H1 (cell line): ENCODE measurements around the gene TMPRSS11F. TPM values are rescaled to one million over a fixed set of nuclear protein-coding genes. Genes with fewer than 3 reads are reported as not detected.

Experiments
- CTCF ChIA-PET: fragments of 300-600 bp; sonication (Branson Sonifier 250); formaldehyde crosslinking; loops from one replicate; lab custom pipeline; 2021; ENCODE audit not compliant: partially characterized antibody; lab: Charles Lee
- POLR2A ChIA-PET: fragments of 300-600 bp; sonication (Branson Sonifier 250); formaldehyde crosslinking; loops from one replicate; lab custom pipeline; 2021; ENCODE audit warnings: inconsistent platforms; ENCODE audit not compliant: partially characterized antibody; lab: Charles Lee
- DNase-seq, 2 experiments: peaks; one replicate each; pipeline versions ENCODE4 v3.0.0 to v3.0.0-alpha.2; 2010 to 2022; ENCODE audit warnings: low spot score in 2 of 2, low read depth in 1 of 2, mixed read lengths in 1 of 2
- FAIRE-seq: peaks from 2 replicates; lab custom pipeline; 2011; peaks lifted over from hg19 to GRCh38; lab: Jason Lieb, UNC
- H2AFZ ChIP-seq: 2 replicates; pipeline ENCODE4 v1.8.1; 2012; ENCODE audit warnings: low read length, inconsistent platforms
- H2AK5ac ChIP-seq: 2 replicates; pipeline ENCODE4 v1.6.1; 2013; ENCODE audit warnings: low read depth, low read length
- H2BK120ac ChIP-seq: replicated peaks from 2 replicates; pipeline ENCODE3; 2013; ENCODE audit warnings: low read depth, low read length, inconsistent platforms
- H2BK12ac ChIP-seq: 2 replicates; pipeline ENCODE4 v1.6.1; 2013; ENCODE audit warnings: low read depth, low read length
- H2BK15ac ChIP-seq: 2 replicates; pipeline ENCODE4 v1.6.1; 2013; ENCODE audit warnings: low read length
- H2BK20ac ChIP-seq: 2 replicates; pipeline ENCODE4 v1.6.1; 2013; ENCODE audit warnings: low read length
- H2BK5ac ChIP-seq: 2 replicates; pipeline ENCODE4 v1.6.1; 2013; ENCODE audit warnings: low read depth, low read length
- H3K14ac ChIP-seq: 2 replicates; pipeline ENCODE4 v1.6.1; 2013; ENCODE audit warnings: inconsistent platforms; ENCODE audit not compliant: insufficient read length
- H3K18ac ChIP-seq: 2 replicates; pipeline ENCODE4 v1.6.1; 2013; ENCODE audit warnings: low read length; ENCODE audit errors: extremely low read depth
- H3K23ac ChIP-seq: 2 replicates; pipeline ENCODE4 v1.6.1; 2013; ENCODE audit warnings: inconsistent platforms; ENCODE audit not compliant: insufficient read length
- H3K23me2 ChIP-seq: 2 replicates; pipeline ENCODE4 v1.6.1; 2013; ENCODE audit warnings: low read depth, low read length
- H3K27ac ChIP-seq: 2 replicates; pipeline ENCODE4 v1.6.1; 2011; ENCODE audit warnings: low read depth, low read length, inconsistent platforms
- H3K27me3 ChIP-seq, 4 experiments: replicated peaks in 1 of 4; 1 replicate in 1 of 4; 2 replicates in 3 of 4; pipeline versions ENCODE4 v1.6.1 to v1.8.1; 2011 to 2013; ENCODE audit warnings: low read length in 3 of 4, mild to moderate bottlenecking in 3 of 4, inconsistent platforms in 2 of 4, mixed read lengths in 2 of 4, moderate library complexity in 1 of 4; ENCODE audit not compliant: control insufficient read depth in 3 of 4, insufficient read depth in 3 of 4; ENCODE audit errors: extremely low read depth in 1 of 4
- H3K36me3 ChIP-seq, 4 experiments: 2 replicates each; pipeline versions ENCODE4 v1.6.1 to v1.8.1; 2011 to 2013; ENCODE audit warnings: mild to moderate bottlenecking in 4 of 4, low read length in 3 of 4, moderate library complexity in 2 of 4, control low read depth in 1 of 4, inconsistent platforms in 1 of 4; ENCODE audit not compliant: insufficient read depth in 4 of 4, control insufficient read depth in 2 of 4
- H3K4ac ChIP-seq: replicated peaks from 2 replicates; pipeline ENCODE3; 2013; ENCODE audit warnings: low read length, low read depth, mixed read lengths, inconsistent platforms; ENCODE audit not compliant: insufficient read length
- H3K4me1 ChIP-seq, 4 experiments: replicated peaks in 1 of 4; 1 replicate in 1 of 4; 2 replicates in 3 of 4; pipeline versions ENCODE4 v1.6.1 to v1.8.1; 2011 to 2013; ENCODE audit warnings: low read length in 3 of 4, inconsistent platforms in 2 of 4, mixed read lengths in 1 of 4; ENCODE audit not compliant: insufficient read depth in 4 of 4, control insufficient read depth in 3 of 4
- H3K4me2 ChIP-seq, 2 experiments: 2 replicates each; pipeline versions ENCODE4 v1.6.1 to v1.8.1; 2011 to 2013; ENCODE audit warnings: low read depth in 2 of 2, low read length in 2 of 2, control low read depth in 1 of 2, inconsistent platforms in 1 of 2, mild to moderate bottlenecking in 1 of 2; ENCODE audit not compliant: insufficient read depth in 1 of 2
- H3K4me3 ChIP-seq, 4 experiments: fragments of 200-600, 300-600 bp in 1 of 4; sonication (generic), shearing (Covaris generic), sonication (Bioruptor Twin) in 1 of 4; 2 replicates each; pipeline versions ENCODE4 v1.5.1 to v1.8.1; 2011 to 2016; ENCODE audit warnings: low read length in 4 of 4, low read depth in 3 of 4, control low read depth in 2 of 4, inconsistent platforms in 2 of 4, mild to moderate bottlenecking in 2 of 4, mixed read lengths in 1 of 4, moderate library complexity in 1 of 4; ENCODE audit not compliant: insufficient read depth in 2 of 4; ENCODE audit errors: extremely low read depth in 1 of 4
- H3K56ac ChIP-seq: replicated peaks from 2 replicates; pipeline ENCODE3; 2013; ENCODE audit warnings: low read depth, mild to moderate bottlenecking, mixed read lengths, low read length, inconsistent platforms; ENCODE audit not compliant: insufficient read length
- H3K79me1 ChIP-seq: 2 replicates; pipeline ENCODE4 v1.6.1; 2013; ENCODE audit warnings: low read depth, low read length, control low read depth
- H3K79me2 ChIP-seq, 2 experiments: 2 replicates each; pipeline versions ENCODE4 v1.6.1 to v1.8.1; 2012 to 2013; ENCODE audit warnings: low read length in 2 of 2, mild to moderate bottlenecking in 2 of 2, inconsistent platforms in 1 of 2; ENCODE audit not compliant: insufficient read depth in 2 of 2, control insufficient read depth in 1 of 2
- H3K9ac ChIP-seq, 4 experiments: replicated peaks in 1 of 4; 1 replicate in 1 of 4; 2 replicates in 3 of 4; pipeline versions ENCODE4 v1.6.1 to v1.8.1; 2011 to 2013; ENCODE audit warnings: low read depth in 3 of 4, low read length in 3 of 4, control low read depth in 2 of 4, mild to moderate bottlenecking in 2 of 4, moderate library complexity in 2 of 4, inconsistent platforms in 1 of 4; ENCODE audit errors: extremely low read depth in 1 of 4
- H3K9me3 ChIP-seq, 2 experiments: 2 replicates each; pipeline versions ENCODE4 v1.6.1 to v1.8.1; 2012 to 2013; ENCODE audit warnings: mild to moderate bottlenecking in 2 of 2, moderate library complexity in 2 of 2, control low read depth in 1 of 2, inconsistent platforms in 1 of 2, low read depth in 1 of 2, low read length in 1 of 2, mixed read lengths in 1 of 2; ENCODE audit not compliant: insufficient read depth in 2 of 2
- H4K20me1 ChIP-seq, 2 experiments: replicated peaks in 1 of 2; 2 replicates each; pipeline versions ENCODE3 to v1.8.1; 2011 to 2013; ENCODE audit warnings: inconsistent platforms in 2 of 2, low read length in 2 of 2, mild to moderate bottlenecking in 1 of 2; ENCODE audit not compliant: insufficient read depth in 2 of 2, control insufficient read depth in 1 of 2
- H4K5ac ChIP-seq: 2 replicates; pipeline ENCODE4 v1.6.1; 2013; ENCODE audit warnings: low read length, low read depth, mixed read lengths, inconsistent platforms; ENCODE audit not compliant: insufficient read length
- H4K8ac ChIP-seq: 2 replicates; pipeline ENCODE4 v1.8.0; 2013; ENCODE audit warnings: mild to moderate bottlenecking, moderate library complexity, low read length, inconsistent platforms; ENCODE audit not compliant: insufficient read depth; ENCODE audit errors: extremely low read depth
- H4K91ac ChIP-seq: replicated peaks from 2 replicates; pipeline ENCODE3; 2013; ENCODE audit warnings: low read length, mixed read lengths, inconsistent platforms; ENCODE audit not compliant: insufficient read length
- ATF3 ChIP-seq: IDR thresholded peaks from 2 replicates; pipeline ENCODE4 v1.6.1; 2011; ENCODE audit warnings: low read depth, mild to moderate bottlenecking, low read length; ENCODE audit not compliant: insufficient read depth
- BRCA1 ChIP-seq: IDR thresholded peaks from 2 replicates; pipeline ENCODE4 v1.6.1; 2012; ENCODE audit warnings: low read depth, low read length, improper control_type of control experiment
- CHD2 ChIP-seq: IDR thresholded peaks from 2 replicates; pipeline ENCODE4 v1.6.1; 2012; ENCODE audit warnings: low read length, improper control_type of control experiment
- CTCF ChIP-seq, 3 experiments: IDR thresholded peaks; 1 replicate in 2 of 3; 2 replicates in 1 of 3; pipeline versions ENCODE4 v1.5.1 to v1.6.1; 2011; ENCODE audit warnings: low read length in 3 of 3, mild to moderate bottlenecking in 3 of 3, inconsistent platforms in 2 of 3, low read depth in 1 of 3, moderate library complexity in 1 of 3; ENCODE audit not compliant: insufficient read depth in 1 of 3; ENCODE audit errors: control extremely low read depth in 1 of 3
- EP300 ChIP-seq, 2 experiments: IDR thresholded peaks; 1 replicate in 1 of 2; 2 replicates in 1 of 2; pipeline ENCODE4 v1.6.1; 2011 to 2012; ENCODE audit warnings: low read depth in 2 of 2, low read length in 2 of 2, mild to moderate bottlenecking in 2 of 2, borderline replicate concordance in 1 of 2, inconsistent platforms in 1 of 2, moderate library complexity in 1 of 2
- FOSL1 ChIP-seq: IDR thresholded peaks from 2 replicates; pipeline ENCODE4 v1.6.1; 2011; ENCODE audit warnings: mild to moderate bottlenecking, low read depth, low read length, moderate library complexity; ENCODE audit not compliant: insufficient read depth
- MAFK ChIP-seq: IDR thresholded peaks from 2 replicates; pipeline ENCODE4 v1.6.1; 2012; ENCODE audit warnings: low read depth, mild to moderate bottlenecking, improper control_type of control experiment, low read length
- PHF8 ChIP-seq: fragments of 200-600 bp; sonication (generic); conservative IDR thresholded peaks from 2 replicates; pipeline ENCODE4 v1.7.1; 2012; ENCODE audit warnings: low read depth, mild to moderate bottlenecking, inconsistent platforms, low read length, moderate library complexity
- POLR2AphosphoS5 ChIP-seq: IDR thresholded peaks from 2 replicates; pipeline ENCODE4 v1.6.1; 2011; ENCODE audit warnings: low read depth, low read length
- SP1 ChIP-seq: IDR thresholded peaks from 2 replicates; pipeline ENCODE4 v1.6.1; 2011; ENCODE audit warnings: low read depth, low read length
- TBP ChIP-seq: IDR thresholded peaks from 2 replicates; pipeline ENCODE4 v1.6.1; 2011; ENCODE audit warnings: low read depth, low read length, improper control_type of control experiment
- ZNF274 ChIP-seq: IDR thresholded peaks from 2 replicates; pipeline ENCODE4 v1.7.0; 2012; ENCODE audit warnings: low read length, borderline replicate concordance; ENCODE audit errors: extremely low read depth
- polyA plus RNA-seq, 7 experiments: library from polyadenylated mRNA; depleted of rRNA in 3 of 7; stranded (reverse) in 5 of 7; unstranded in 2 of 7; fragments of >200 nt in 5 of 7; fragments of 200-250 nt in 2 of 7; gene quantifications; 1 replicate in 5 of 7; 2 replicates in 1 of 7; 4 replicates in 1 of 7; pipeline versions ENCODE4 v1.2.1 to v1.2.3, GENCODE V29; 2011 to 2013; ENCODE audit warnings: missing spikeins in 2 of 7, mixed read lengths in 2 of 7
- total RNA-seq: library from RNA; stranded (reverse); fragmentation: NEBNext Ultra II Directional; extraction: Animal tissue kit (Norgen Biotek cat#: 25700); gene quantifications from 2 replicates; pipeline ENCODE4 v1.2.1, GENCODE V29; 2021

The TMPRSS11F gene
- total and polyA plus RNA-seq, 2 of the 8 experiments (the other 6 are each of a cell fraction or from before 2014, with no cell fraction given): not detected

GRCh38 chr4:68119921-68120320 lies 9.7 kb downstream of the TMPRSS11F start:
- CTCF ChIA-PET: no interaction called here
- no peak for TF ChIP-seq SP1
- no peak for TF ChIP-seq CTCF (IDR thresholded peaks at IDR 0.05; ENCODE audit: control extremely low read depth in 1 of 3, insufficient read depth in 1 of 3, low read depth in 1 of 3, low read length in 3 of 3)
- TF ChIP-seq POLR2AphosphoS5: no peak
- no peak for TF ChIP-seq FOSL1
- no peak for TF ChIP-seq ZNF274
- no peak for TF ChIP-seq PHF8
- no peak for TF ChIP-seq EP300 (IDR thresholded peaks at IDR 0.05; ENCODE audit: borderline replicate concordance in 1 of 2, low read depth in 2 of 2, low read length in 2 of 2)
- no peak for TF ChIP-seq BRCA1
- TF ChIP-seq MAFK: no peak
- TF ChIP-seq ATF3: no peak
- no peak for TF ChIP-seq TBP
- no peak for TF ChIP-seq CHD2

More at GRCh38 chr4:68119921-68120320, 9.7 kb downstream of the TMPRSS11F start:
- Histone ChIP-seq H4K20me1 (no peaks in the 10 kb centered on the region), H2BK5ac (no peak overlapping the region), H4K91ac (no peak overlapping the region), H2BK12ac (no peak overlapping the region), H3K14ac (no peak overlapping the region), H4K5ac (no peak overlapping the region), H3K79me1 (no peaks in the 10 kb centered on the region), H3K9me3 (peaks cover 2 to 5% of the 10 kb centered on the region in 2 experiments; a peak in 3 of 4 replicates), H3K27ac (no peak overlapping the region), H3K4me1 (peaks cover 0 to 7% (median 2%) of the 10 kb centered on the region in 4 experiments; a peak in 4 of 7 replicates), H2BK120ac (no peak overlapping the region), H3K4me3 (no peak overlapping the region), H2AK5ac (no peak overlapping the region), H2AFZ (no peak overlapping the region), H3K18ac (no peak overlapping the region), H3K27me3 (no peaks in the 10 kb centered on the region), H3K36me3 (no peaks in the 10 kb centered on the region), H2BK15ac (no peak overlapping the region), H3K23me2 (no peaks in the 10 kb centered on the region), H3K23ac (no peak overlapping the region), H2BK20ac (no peak overlapping the region), H3K56ac (no peak overlapping the region), H4K8ac (no peak overlapping the region), H3K79me2 (no peaks in the 10 kb centered on the region), H3K4me2 (no peak overlapping the region), H3K9ac (no peak overlapping the region), H3K4ac (no peak overlapping the region)
- FAIRE-seq (no peak), DNase-seq (no peak)
- POLR2A ChIA-PET: no interaction called here
